Stomach (tissue), 4 donors: ENCODE results near the gene NDUFS5.

Experiments used
- CTCF ChIP-seq, 7 experiments: fragments of 450-650 bp in 4 of 7; fragments of 200-600 bp in 3 of 7; sonication (generic) in 3 of 7; IDR thresholded peaks; one replicate each; pipeline ENCODE4 v1.5.1; 2016 to 2019; ENCODE audit warnings: antibody characterized with exemption in 7 of 7, control low read depth in 2 of 7, mild to moderate bottlenecking in 1 of 7
- POLR2A ChIP-seq, 4 donors: fragments of 450-650 bp; IDR thresholded peaks; one replicate each; pipeline ENCODE4 v1.6.1; 2016; ENCODE audit warnings: antibody characterized with exemption in 4 of 4, control low read depth in 2 of 4, mild to moderate bottlenecking in 1 of 4, moderate library complexity in 1 of 4
- POLR2AphosphoS5 ChIP-seq, 3 donors: sonication (generic); formaldehyde crosslinking; IDR thresholded peaks; one replicate each; pipeline ENCODE4 v1.6.1; 2016; ENCODE audit warnings: antibody characterized with exemption in 3 of 3

- no peak for TF ChIP-seq CTCF (IDR thresholded peaks at IDR 0.05)
- no peak for TF ChIP-seq POLR2A (IDR thresholded peaks at IDR 0.05)
- TF ChIP-seq POLR2AphosphoS5 (IDR thresholded peaks at IDR 0.05) = peak in 1 of 3 donors; percentile 29
Observed at GRCh38 chr1:39016604-39017171, 9.5 kb upstream of the NDUFS5 start.
